Amygdala (tissue), 56 donors: Measurements from ENCODE around the gene ANO5.

Source experiments
- DNase-seq, 56 donors: peaks; one replicate each; lab custom pipeline; 2025; lab: John Stamatoyannopoulos, UW

The ANO5 gene

GRCh38 chr11:22317656-22318055 lies 124.8 kb downstream of the ANO5 start:
- DNase-seq = no peak

- DNase-seq = no peak
Measured at GRCh38 chr11:22331771-22332170, 138.9 kb downstream of the ANO5 start.
